ENCODE results near the gene UNC5C.
"Not testable (repeated sequence)": the region's sequence is repeated elsewhere in the genome, so short reads cannot be mapped to it uniquely, and the experiment has no call there.

Gene UNC5C

GRCh38 chr4:95159384-95159783 is 389.4 kb downstream of the UNC5C start:
- DNase-seq, result no peak

GRCh38 chr4:95158626-95159025 is 390.1 kb downstream of the UNC5C start:
- no peak for DNase-seq

- no peak for DNase-seq
Measured at GRCh38 chr4:95158045-95158444, 390.7 kb downstream of the UNC5C start.

DNA sequence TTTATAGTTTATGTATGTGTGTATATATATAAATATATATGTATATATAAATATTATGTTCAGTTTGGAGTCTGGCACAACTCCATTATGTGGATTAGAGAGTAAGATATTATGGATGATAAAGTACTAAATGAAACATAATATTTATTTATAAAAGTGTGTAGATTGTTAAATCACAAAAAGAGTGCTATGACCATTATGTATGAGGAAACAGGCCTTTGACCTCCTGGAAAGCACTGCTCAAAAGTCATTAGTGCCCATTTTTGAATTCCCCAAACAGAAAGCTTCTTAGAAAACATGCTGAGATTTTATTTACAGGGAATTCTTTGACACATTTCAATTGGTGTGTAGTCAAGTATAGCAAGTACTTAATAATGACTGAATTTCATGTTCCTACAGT is 391.2 kb downstream of the UNC5C start:
- no peak for DNase-seq

GRCh38 chr4:95156452-95156765 is 392.4 kb downstream of the UNC5C start:
- DNase-seq, result no peak

- peak; percentile 53 for DNase-seq
Measured at GRCh38 chr4:95155759-95156451, 392.9 kb downstream of the UNC5C start.

DNA sequence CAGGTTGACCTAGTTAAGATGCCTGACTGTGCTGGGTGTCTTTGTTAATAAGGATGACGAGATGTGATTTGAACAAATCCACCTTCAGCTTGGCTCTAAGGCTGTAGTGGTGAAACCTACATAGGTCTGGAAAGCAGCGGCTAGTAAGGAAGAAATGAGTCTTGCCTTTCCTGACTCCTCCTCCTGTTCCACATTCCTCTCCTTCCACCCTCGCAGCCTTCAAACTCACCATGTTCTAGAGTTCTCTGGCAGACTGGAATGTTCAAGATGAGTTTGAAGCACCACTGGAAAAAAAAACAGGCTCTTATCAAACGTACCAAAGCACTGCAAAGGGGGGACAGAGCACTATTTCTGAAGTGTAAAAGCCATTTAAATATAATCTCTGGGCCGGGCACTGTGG is 395.6 kb downstream of the UNC5C start:
- peak; percentile 8 for DNase-seq

DNA sequence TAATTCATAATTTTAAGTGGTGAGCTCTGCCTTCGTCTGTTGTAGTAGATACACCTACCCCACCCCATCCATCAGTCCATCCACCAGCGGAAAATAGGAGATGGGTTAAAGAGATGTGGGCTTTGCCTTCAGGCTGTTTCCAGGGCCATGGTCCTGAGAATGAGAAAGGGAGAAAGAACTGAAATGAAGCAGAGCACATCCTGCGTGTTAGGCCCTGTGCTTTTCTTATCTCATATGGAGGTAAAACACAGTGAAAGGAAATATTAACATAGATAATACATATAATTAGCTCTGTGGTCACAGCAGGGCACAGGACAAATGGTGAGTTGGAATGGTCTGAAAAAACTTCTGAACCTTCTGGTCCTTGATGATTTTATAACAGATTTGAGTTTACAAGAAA is 397.5 kb downstream of the UNC5C start:
- no peak for DNase-seq

DNA sequence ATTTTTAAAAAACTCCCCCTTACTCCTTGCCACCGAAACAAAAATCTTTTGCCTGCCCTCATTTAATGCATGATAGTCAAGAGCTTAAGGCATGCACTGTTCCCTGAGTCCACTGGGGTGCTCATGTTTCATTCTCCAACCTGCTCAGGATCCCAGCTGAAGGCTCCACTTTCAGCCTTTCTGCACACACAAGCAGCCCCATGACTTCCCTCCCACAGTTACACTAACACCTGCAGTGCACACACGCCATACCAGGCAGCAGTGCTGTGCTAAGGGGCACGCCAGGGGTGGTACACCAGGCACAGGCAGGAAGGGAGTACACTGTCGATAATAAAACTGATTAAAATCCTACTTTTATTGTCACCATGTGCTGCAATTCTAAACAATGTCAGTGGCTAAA is 405.8 kb downstream of the UNC5C start:
- peak; percentile 40 for DNase-seq

GRCh38 chr4:95141361-95141760 is 407.4 kb downstream of the UNC5C start:
- no peak for DNase-seq

- peak; percentile 11 for DNase-seq
Measured at GRCh38 chr4:95139424-95139823, 409.3 kb downstream of the UNC5C start.

- not testable (repeated sequence) for DNase-seq
Measured at GRCh38 chr4:95134016-95134415, 414.8 kb downstream of the UNC5C start.

- peak; percentile 36 for DNase-seq
Measured at GRCh38 chr4:95129821-95130311, 418.9 kb downstream of the UNC5C start.

DNA sequence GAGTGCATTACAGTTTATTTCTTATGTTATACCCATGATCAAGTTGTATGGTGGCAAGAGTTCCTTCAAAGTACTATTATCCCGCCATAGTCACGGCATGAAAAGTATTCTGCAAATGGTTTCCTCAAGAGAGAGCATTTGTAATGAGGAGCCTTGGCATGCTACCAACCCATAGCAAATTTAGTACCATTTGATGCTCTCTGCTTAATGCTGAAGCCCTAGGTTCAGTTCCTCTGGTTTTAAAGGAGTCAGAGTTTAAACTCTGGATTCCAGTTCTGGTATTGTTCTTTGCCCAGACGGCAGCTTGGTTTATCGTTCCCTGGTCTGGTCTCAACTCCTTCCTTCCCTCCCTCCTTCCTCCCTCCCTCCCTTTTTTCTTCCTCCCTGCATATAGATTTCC is 419.7 kb downstream of the UNC5C start:
- no peak for DNase-seq

- peak; percentile 74 for DNase-seq
Measured at GRCh38 chr4:95124906-95125504, 423.8 kb downstream of the UNC5C start.

- no peak for DNase-seq
Measured at GRCh38 chr4:95122001-95122400, 426.8 kb downstream of the UNC5C start.

DNA sequence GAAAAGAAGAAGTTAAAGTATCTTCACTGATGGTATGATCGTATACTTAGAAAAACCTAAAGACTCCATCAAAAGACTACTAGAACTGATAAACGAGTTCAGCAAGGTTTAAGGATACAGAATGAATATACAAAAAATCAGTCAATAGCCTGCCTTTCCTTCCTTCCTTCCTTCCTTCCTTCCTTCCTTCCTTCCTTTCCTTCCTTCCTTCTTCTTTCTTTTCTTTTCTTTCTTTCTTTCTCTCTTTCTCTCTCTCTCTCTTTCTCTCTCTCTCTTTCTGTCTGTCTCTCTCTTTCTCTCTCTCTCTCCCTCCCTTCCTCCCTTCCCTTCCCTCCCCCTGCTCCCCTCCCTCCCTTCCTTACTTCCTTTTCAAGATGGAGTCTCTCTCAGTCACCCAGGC is 428.3 kb downstream of the UNC5C start:
- DNase-seq, result no peak

DNA sequence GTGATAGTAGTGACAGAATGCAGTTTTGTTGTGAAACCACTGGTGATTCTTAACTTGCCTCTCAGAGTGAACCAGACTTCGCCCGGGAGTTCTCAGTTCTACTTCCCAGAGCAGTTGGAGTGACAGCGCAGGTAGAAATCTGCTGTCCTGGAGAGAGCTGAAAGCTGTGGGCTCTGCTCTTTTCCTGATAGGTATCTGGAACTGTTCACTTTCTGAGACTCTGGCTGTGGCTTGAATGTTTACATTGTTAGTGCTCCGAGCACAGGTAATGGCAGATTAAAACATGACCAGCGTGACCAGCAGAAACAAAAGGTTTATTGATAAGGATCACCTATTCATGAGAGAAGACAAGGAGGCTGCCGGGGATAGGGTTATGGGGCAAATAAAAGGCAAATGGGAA is 430.3 kb downstream of the UNC5C start:
- DNase-seq, result peak; percentile 8

DNA sequence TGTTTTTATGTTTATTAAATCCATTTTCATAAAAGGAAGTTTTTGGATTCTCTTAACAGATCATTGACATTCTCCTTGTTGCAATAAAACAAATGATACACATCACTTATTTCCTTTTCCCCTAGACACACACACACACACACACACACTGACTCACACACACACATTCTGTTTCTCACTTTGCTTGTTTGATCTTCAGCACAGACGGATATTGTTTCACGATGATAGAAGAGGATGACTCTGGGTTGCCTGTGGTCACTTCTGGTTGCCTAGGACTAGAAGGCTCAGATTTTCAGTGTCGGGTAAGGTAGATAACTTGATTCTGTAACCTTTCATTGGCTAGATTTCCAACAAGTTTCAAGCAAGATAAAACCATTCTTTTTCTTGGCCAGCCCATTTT is 434.3 kb downstream of the UNC5C start:
- no peak for DNase-seq

Data from NCI-H69 (cell line).